ENCODE measurements around the gene BRIP1. TPM values are rescaled to one million over a fixed set of nuclear protein-coding genes. Genes with fewer than 3 reads are reported as not detected.

The BRIP1 gene
- total RNA-seq, 2 experiments from 2014 or later: 1.0 to 1.9 TPM

- CTCF ChIA-PET: no interaction called here
- Histone ChIP-seq H3K4me1 (ENCODE audit: insufficient read depth, low read length) (no peaks in the 10 kb centered on the region), H3K27ac (ENCODE audit: low read depth in 1 of 2, low read length in 2 of 2) (no peak overlapping the region), H3K36me3 (ENCODE audit: insufficient read depth, low read length) (no peaks in the 10 kb centered on the region), H3K4me3 (ENCODE audit: low read length) (no peak overlapping the region), H3K9me3 (ENCODE audit: control insufficient read depth in 1 of 2, insufficient read depth in 1 of 2, low read length in 2 of 2) (no peaks in the 10 kb centered on the region), H3K27me3 (ENCODE audit: control insufficient read depth in 1 of 2, insufficient read depth in 2 of 2, low read length in 2 of 2) (no peaks in the 10 kb centered on the region)
- Mint-ChIP-seq H3K9me3 (no peaks in the 10 kb centered on the region), H3K27ac (no peak overlapping the region), H3K4me3 (no peak overlapping the region), H3K4me1 (ENCODE audit: low read depth) (no peaks in the 10 kb centered on the region), H3K36me3 (ENCODE audit: low read depth) (peaks cover 3% of the 10 kb centered on the region), H3K27me3 (no peaks in the 10 kb centered on the region)
- intact Hi-C loops (cut with DNase I, micrococcal nuclease): no loop called here
- TF ChIP-seq CTCF (IDR thresholded peaks at IDR 0.05): no peak
- POLR2A ChIA-PET: no interaction called here
- no peak for ATAC-seq (ENCODE audit: poor library complexity)
- DNase-seq: no peak
These were observed 45.1 kb downstream of the BRIP1 start for GRCh38 chr17:61818225-61818624.

DNA sequence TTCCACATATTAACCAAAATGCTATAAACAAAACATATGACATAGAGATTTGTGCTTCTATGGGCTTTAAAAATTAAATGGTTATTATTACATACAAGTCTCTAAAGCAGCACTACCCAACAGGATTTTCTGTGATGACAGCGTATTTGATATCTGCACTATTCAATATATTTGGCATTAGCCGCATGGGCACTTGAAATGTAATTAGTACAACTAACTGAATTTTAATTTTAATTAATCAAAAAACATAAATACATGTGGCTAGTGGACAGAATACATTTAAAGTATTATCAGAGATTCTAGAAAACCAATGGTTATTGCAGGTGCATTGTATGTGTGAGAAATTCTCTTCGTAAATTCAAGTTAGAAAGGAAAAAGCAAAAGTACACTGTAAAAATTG is 45.9 kb downstream of the BRIP1 start:
- no peak for DNase-seq
- ATAC-seq (ENCODE audit: poor library complexity): no peak
- Histone ChIP-seq H3K4me3 (ENCODE audit: low read length) (no peak overlapping the region), H3K4me1 (ENCODE audit: insufficient read depth, low read length) (no peaks in the 10 kb centered on the region), H3K9me3 (ENCODE audit: control insufficient read depth in 1 of 2, insufficient read depth in 1 of 2, low read length in 2 of 2) (no peaks in the 10 kb centered on the region), H3K27ac (ENCODE audit: low read depth in 1 of 2, low read length in 2 of 2) (no peak overlapping the region), H3K27me3 (ENCODE audit: control insufficient read depth in 1 of 2, insufficient read depth in 2 of 2, low read length in 2 of 2) (no peaks in the 10 kb centered on the region), H3K36me3 (ENCODE audit: insufficient read depth, low read length) (no peaks in the 10 kb centered on the region)
- Mint-ChIP-seq H3K4me3 (no peak overlapping the region), H3K36me3 (ENCODE audit: low read depth) (peaks cover 3% of the 10 kb centered on the region), H3K27me3 (no peaks in the 10 kb centered on the region), H3K4me1 (ENCODE audit: low read depth) (no peaks in the 10 kb centered on the region), H3K27ac (no peak overlapping the region), H3K9me3 (no peaks in the 10 kb centered on the region)
- ChIA-PET CTCF (no interaction called here), POLR2A (no interaction called here)
- no peak for TF ChIP-seq CTCF (IDR thresholded peaks at IDR 0.05)
- intact Hi-C loops (cut with DNase I, micrococcal nuclease): no loop called here

GRCh38 chr17:61816538-61816937 is 46.8 kb downstream of the BRIP1 start:
- Mint-ChIP-seq H3K27ac (no peak overlapping the region), H3K4me1 (ENCODE audit: low read depth) (no peaks in the 10 kb centered on the region), H3K4me3 (no peak overlapping the region), H3K36me3 (ENCODE audit: low read depth) (no peaks in the 10 kb centered on the region), H3K27me3 (no peaks in the 10 kb centered on the region), H3K9me3 (no peaks in the 10 kb centered on the region)
- peak in 3 of 14 experiments; percentile 7 to 43 (median 41) for DNase-seq
- Histone ChIP-seq H3K27ac (ENCODE audit: low read depth in 1 of 2, low read length in 2 of 2) (no peak overlapping the region), H3K4me3 (ENCODE audit: low read length) (no peak overlapping the region), H3K9me3 (ENCODE audit: control insufficient read depth in 1 of 2, insufficient read depth in 1 of 2, low read length in 2 of 2) (no peaks in the 10 kb centered on the region), H3K36me3 (ENCODE audit: insufficient read depth, low read length) (no peaks in the 10 kb centered on the region), H3K27me3 (ENCODE audit: control insufficient read depth in 1 of 2, insufficient read depth in 2 of 2, low read length in 2 of 2) (no peaks in the 10 kb centered on the region), H3K4me1 (ENCODE audit: insufficient read depth, low read length) (no peaks in the 10 kb centered on the region)
- ChIA-PET CTCF (no interaction called here), POLR2A (no interaction called here)
- ATAC-seq (ENCODE audit: poor library complexity): no peak
- no peak for TF ChIP-seq CTCF (IDR thresholded peaks at IDR 0.05)
- intact Hi-C loops (cut with DNase I, micrococcal nuclease): no loop called here

All from CD4-positive, alpha-beta T cell (primary cell).